OCI-LY7 (cell line): ENCODE results near the gene ZNF423. TPM values are rescaled to one million over a fixed set of nuclear protein-coding genes. Genes with fewer than 3 reads are reported as not detected.

ENCODE experiments used
- BruUV-seq: library from RNA; stranded (reverse); fragments of 400-500 nt; replicated peaks from 2 replicates; lab custom pipeline; 2021; lab: Mats Ljungman, UMichigan
- CTCF ChIA-PET: fragments of 300-600 bp; sonication (Branson Sonifier 250); formaldehyde crosslinking; loops from one replicate; lab custom pipeline; 2022; ENCODE audit warnings: antibody characterized with exemption; ENCODE audit not compliant: unreplicated experiment; lab: Charles Lee
- POLR2A ChIA-PET: fragments of 300-600 bp; sonication (Branson Sonifier 250); formaldehyde crosslinking; loops from one replicate; lab custom pipeline; 2022; ENCODE audit warnings: antibody characterized with exemption; lab: Charles Lee
- DNase-seq: peaks from one replicate; pipeline ENCODE4 v3.0.0-alpha.2; 2015; ENCODE audit warnings: low spot score
- H2AFZ ChIP-seq: fragments of 200-600 bp; sonication (generic), shearing (Covaris generic); 2 replicates; pipeline ENCODE4 v1.6.1; 2014; ENCODE audit warnings: mild to moderate bottlenecking, antibody characterized with exemption, low read length, moderate library complexity
- H3K27ac ChIP-seq: fragments of 200-600 bp; sonication (generic); 2 replicates; pipeline ENCODE4 v1.5.1; 2014; ENCODE audit warnings: mixed run types, low read depth, mild to moderate bottlenecking, moderate library complexity, low read length, inconsistent platforms; ENCODE audit not compliant: poor library complexity, severe bottlenecking
- H3K36me3 ChIP-seq: fragments of 200-600 bp; sonication (generic); 2 replicates; pipeline ENCODE4 v1.6.1; 2014; ENCODE audit warnings: mild to moderate bottlenecking, antibody characterized with exemption, low read length, moderate library complexity, mixed read lengths; ENCODE audit not compliant: insufficient read depth
- H3K4me1 ChIP-seq: fragments of 200-600 bp; sonication (generic); 2 replicates; pipeline ENCODE4 v1.5.1; 2014; ENCODE audit warnings: mild to moderate bottlenecking, low read length; ENCODE audit not compliant: insufficient read depth, poor library complexity, severe bottlenecking
- H3K4me2 ChIP-seq: fragments of 200-600 bp; sonication (generic); 2 replicates; pipeline ENCODE4 v1.6.1; 2014; ENCODE audit warnings: mild to moderate bottlenecking, low read length
- H3K4me3 ChIP-seq: fragments of 200-600 bp; sonication (generic); 2 replicates; pipeline ENCODE4 v1.5.1; 2014; ENCODE audit warnings: mild to moderate bottlenecking, low read depth, low read length; ENCODE audit not compliant: poor library complexity, severe bottlenecking
- H3K79me2 ChIP-seq: fragments of 200-600 bp; sonication (generic); 2 replicates; pipeline ENCODE4 v1.6.1; 2016; ENCODE audit warnings: low read depth, mild to moderate bottlenecking, low read length, moderate library complexity, mixed read lengths; ENCODE audit not compliant: insufficient read depth
- H3K9me2 ChIP-seq: fragments of 200-600 bp; sonication (generic); 2 replicates; pipeline ENCODE4 v1.6.1; 2016; ENCODE audit warnings: mild to moderate bottlenecking, low read length, mixed read lengths; ENCODE audit not compliant: insufficient read depth
- H3K9me3 ChIP-seq: fragments of 200-600 bp; sonication (generic); 2 replicates; pipeline ENCODE4 v1.6.1; 2014; ENCODE audit warnings: mild to moderate bottlenecking, mixed run types, low read length, mixed read lengths
- H4K20me1 ChIP-seq: fragments of 200-600 bp; sonication (generic); 2 replicates; pipeline ENCODE4 v1.6.1; 2014; ENCODE audit warnings: mild to moderate bottlenecking, antibody characterized with exemption, low read length, moderate library complexity, mixed read lengths; ENCODE audit not compliant: insufficient read depth
- EZH2phosphoT487 ChIP-seq: fragments of 200-600 bp; sonication (generic); IDR thresholded peaks from 2 replicates; pipeline ENCODE4 v1.6.1; 2018; ENCODE audit warnings: low read depth, borderline replicate concordance, mild to moderate bottlenecking, mixed run types, antibody characterized with exemption, low read length, moderate library complexity, mixed read lengths
- intact Hi-C: fragments of 100-400 bp; cut with micrococcal nuclease; formaldehyde crosslinking; loops from one replicate; pipeline ENCODE4 v1.10.0; 2022; ENCODE audit not compliant: unreplicated experiment
- total RNA-seq, 2 experiments: library from RNA; depleted of rRNA in 1 of 2; stranded (reverse); fragments of >200 nt in 1 of 2; shearing (Covaris generic) in 1 of 2; gene quantifications; 2 replicates each; pipeline ENCODE4 v1.2.3, GENCODE V29; 2014 to 2022
- TF ChIP-seq, protein P1 (sequence below): fragments of 200-600 bp; sonication (generic); conservative IDR thresholded peaks from 2 replicates; pipeline ENCODE4 v1.5.1; 2014; ENCODE audit warnings: mild to moderate bottlenecking, antibody characterized with exemption, low read length, moderate library complexity, mixed read lengths

The ZNF423 gene
- total RNA-seq, 2 experiments from 2014 or later: 0.09 to 0.13 TPM

GRCh38 chr16:49542391-49542891, 313.5 kb downstream of the ZNF423 start:
- H3K4me2 ChIP-seq: no peak overlapping the region
- H3K36me3 ChIP-seq: no peaks in the 10 kb centered on the region
- H3K4me1 ChIP-seq: no peaks in the 10 kb centered on the region
- no peaks in the 10 kb centered on the region for H3K79me2 ChIP-seq
- no peaks in the 10 kb centered on the region for H3K9me2 ChIP-seq
- BruUV-seq: no TSS peak
- H3K9me3 ChIP-seq: no peaks in the 10 kb centered on the region
- H3K27ac ChIP-seq: no peak overlapping the region
- POLR2A ChIA-PET: no interaction called here
- no peaks in the 10 kb centered on the region for H4K20me1 ChIP-seq
- no peak for DNase-seq
- CTCF ChIA-PET: no interaction called here
- intact Hi-C loops: no loop called here
- TF ChIP-seq EZH2phosphoT487: no peak
- TF ChIP-seq, protein P1, sequence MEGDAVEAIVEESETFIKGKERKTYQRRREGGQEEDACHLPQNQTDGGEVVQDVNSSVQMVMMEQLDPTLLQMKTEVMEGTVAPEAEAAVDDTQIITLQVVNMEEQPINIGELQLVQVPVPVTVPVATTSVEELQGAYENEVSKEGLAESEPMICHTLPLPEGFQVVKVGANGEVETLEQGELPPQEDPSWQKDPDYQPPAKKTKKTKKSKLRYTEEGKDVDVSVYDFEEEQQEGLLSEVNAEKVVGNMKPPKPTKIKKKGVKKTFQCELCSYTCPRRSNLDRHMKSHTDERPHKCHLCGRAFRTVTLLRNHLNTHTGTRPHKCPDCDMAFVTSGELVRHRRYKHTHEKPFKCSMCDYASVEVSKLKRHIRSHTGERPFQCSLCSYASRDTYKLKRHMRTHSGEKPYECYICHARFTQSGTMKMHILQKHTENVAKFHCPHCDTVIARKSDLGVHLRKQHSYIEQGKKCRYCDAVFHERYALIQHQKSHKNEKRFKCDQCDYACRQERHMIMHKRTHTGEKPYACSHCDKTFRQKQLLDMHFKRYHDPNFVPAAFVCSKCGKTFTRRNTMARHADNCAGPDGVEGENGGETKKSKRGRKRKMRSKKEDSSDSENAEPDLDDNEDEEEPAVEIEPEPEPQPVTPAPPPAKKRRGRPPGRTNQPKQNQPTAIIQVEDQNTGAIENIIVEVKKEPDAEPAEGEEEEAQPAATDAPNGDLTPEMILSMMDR: no peak
- H3K4me3 ChIP-seq: no peak overlapping the region
- no peak overlapping the region for H2AFZ ChIP-seq

GRCh38 chr16:49540836-49541235, 315.1 kb downstream of the ZNF423 start:
- Histone ChIP-seq H3K27ac (no peak overlapping the region), H3K79me2 (no peaks in the 10 kb centered on the region), H3K4me2 (no peak overlapping the region), H3K9me3 (no peaks in the 10 kb centered on the region), H3K9me2 (no peaks in the 10 kb centered on the region), H2AFZ (no peak overlapping the region), H3K4me1 (no peaks in the 10 kb centered on the region), H3K36me3 (no peaks in the 10 kb centered on the region), H4K20me1 (no peaks in the 10 kb centered on the region), H3K4me3 (no peak overlapping the region)
- DNase-seq: no peak
- intact Hi-C loops: no loop called here
- no peak for TF ChIP-seq EZH2phosphoT487
- ChIA-PET CTCF (no interaction called here), POLR2A (no interaction called here)
- no TSS peak for BruUV-seq

GRCh38 chr16:49539758-49540157, 316.2 kb downstream of the ZNF423 start:
- H3K27ac ChIP-seq: no peak overlapping the region
- H3K9me2 ChIP-seq: no peaks in the 10 kb centered on the region
- H4K20me1 ChIP-seq: no peaks in the 10 kb centered on the region
- no peaks in the 10 kb centered on the region for H3K79me2 ChIP-seq
- H3K4me2 ChIP-seq: no peak overlapping the region
- no peaks in the 10 kb centered on the region for H3K36me3 ChIP-seq
- no peaks in the 10 kb centered on the region for H3K4me1 ChIP-seq
- POLR2A ChIA-PET: no interaction called here
- TF ChIP-seq, protein P1: no peak
- no peak for TF ChIP-seq EZH2phosphoT487
- intact Hi-C loops: no loop called here
- H3K9me3 ChIP-seq: no peaks in the 10 kb centered on the region
- no peak for DNase-seq
- H3K4me3 ChIP-seq: no peak overlapping the region
- no TSS peak for BruUV-seq
- CTCF ChIA-PET: interaction anchor here (0.6 kb wide), 1 partner anchor 16 kb away, joined by 4 read pairs; no protein-coding TSS in a partner anchor
- H2AFZ ChIP-seq: no peak overlapping the region
